Neural progenitor cell (in vitro differentiated cells): Measurements from ENCODE around the gene FAM193B. TPM values are rescaled to one million over a fixed set of nuclear protein-coding genes. Genes with fewer than 3 reads are reported as not detected.

Experiments
- DNase-seq: peaks from one replicate; pipeline ENCODE4 v3.0.0-alpha.2; 2016; ENCODE audit warnings: low spot score
- H2AFZ ChIP-seq: fragments of 200-600 bp; sonication (generic); replicated peaks from 2 replicates; pipeline ENCODE4 v1.6.1; 2016; ENCODE audit warnings: antibody characterized with exemption
- H3F3A ChIP-seq: fragments of 200-600 bp; sonication (generic); 2 replicates; pipeline ENCODE4 v1.6.1; 2016; ENCODE audit warnings: antibody characterized with exemption, low read depth
- H3K27ac ChIP-seq: fragments of 200-600 bp; sonication (generic); 2 replicates; pipeline ENCODE4 v1.5.1; 2016; ENCODE audit warnings: mild to moderate bottlenecking
- H3K27me3 ChIP-seq: fragments of 200-600 bp; sonication (generic); 2 replicates; pipeline ENCODE4 v1.6.1; 2016; ENCODE audit warnings: mild to moderate bottlenecking, moderate library complexity
- H3K36me3 ChIP-seq: fragments of 200-600 bp; sonication (generic); 2 replicates; pipeline ENCODE4 v1.5.1; 2016
- H3K4me1 ChIP-seq: fragments of 200-600 bp; sonication (generic); 2 replicates; pipeline ENCODE4 v1.6.1; 2016; ENCODE audit warnings: mixed run types
- H3K4me2 ChIP-seq: fragments of 200-600 bp; sonication (generic); 2 replicates; pipeline ENCODE4 v1.6.1; 2016
- H3K4me3 ChIP-seq: fragments of 200-600 bp; sonication (generic); 2 replicates; pipeline ENCODE4 v1.5.1; 2016
- H3K79me2 ChIP-seq: fragments of 200-600 bp; sonication (generic); 2 replicates; pipeline ENCODE4 v1.6.1; 2016; ENCODE audit warnings: low read depth
- H3K9ac ChIP-seq: fragments of 200-600 bp; sonication (generic); 2 replicates; pipeline ENCODE4 v1.6.1; 2016
- H3K9me3 ChIP-seq: fragments of 200-600 bp; sonication (generic); 2 replicates; pipeline ENCODE4 v1.5.1; 2016; ENCODE audit warnings: low read depth
- H4K20me1 ChIP-seq: fragments of 200-600 bp; sonication (generic); 2 replicates; pipeline ENCODE4 v1.6.1; 2016; ENCODE audit warnings: low read depth
- H3K27ac Mint-ChIP-seq: 3 replicates; pipeline ENCODE4 v1.8.0; 2021; ENCODE audit warnings: mixed read lengths
- H3K27me3 Mint-ChIP-seq: 2 replicates; pipeline ENCODE4 v1.8.0; 2022; ENCODE audit warnings: low read depth, mild to moderate bottlenecking, inconsistent platforms, moderate library complexity, mixed read lengths; ENCODE audit not compliant: insufficient read depth
- H3K36me3 Mint-ChIP-seq: 3 replicates; pipeline ENCODE4 v1.8.0; 2021; ENCODE audit warnings: mixed read lengths
- H3K4me1 Mint-ChIP-seq: 3 replicates; pipeline ENCODE4 v1.8.0; 2021; ENCODE audit warnings: mixed read lengths
- H3K4me3 Mint-ChIP-seq: 3 replicates; pipeline ENCODE4 v1.8.0; 2021; ENCODE audit warnings: mild to moderate bottlenecking, moderate library complexity, mixed read lengths
- H3K9me3 Mint-ChIP-seq: 3 replicates; pipeline ENCODE4 v1.8.0; 2020; ENCODE audit warnings: mixed read lengths
- CTCF ChIP-seq: fragments of 200-600 bp; sonication (generic); IDR thresholded peaks from 2 replicates; pipeline ENCODE4 v1.5.1; 2017; ENCODE audit warnings: antibody characterized with exemption, mild to moderate bottlenecking
- EZH2 ChIP-seq: fragments of 200-600 bp; sonication (generic); IDR thresholded peaks from 2 replicates; pipeline ENCODE4 v1.6.1; 2017; ENCODE audit warnings: antibody characterized with exemption, mild to moderate bottlenecking, moderate library complexity
- EZH2phosphoT487 ChIP-seq: fragments of 200-600 bp; sonication (generic); IDR thresholded peaks from 2 replicates; pipeline ENCODE4 v1.6.1; 2017; ENCODE audit warnings: antibody characterized with exemption
- total RNA-seq: library from RNA; depleted of rRNA; stranded (reverse); fragments of >200 nt; gene quantifications from 2 replicates; pipeline ENCODE4 v1.2.3, GENCODE V29; 2015; ENCODE audit warnings: low replicate concordance

Gene FAM193B
- total RNA-seq, 1 donor from 2014 or later: 42.5 TPM

GRCh38 chr5:177474002-177474476 is 80.3 kb downstream of the FAM193B start:
- peaks cover 40% of the 10 kb centered on the region for H3F3A ChIP-seq
- H3K4me1 ChIP-seq: peaks cover 38% of the 10 kb centered on the region
- no peaks in the 10 kb centered on the region for H3K36me3 ChIP-seq
- Mint-ChIP-seq H3K27me3 (peaks cover 28% of the 10 kb centered on the region), H3K4me3 (peak overlapping the region; percentile 83), H3K4me1 (peaks cover 62% of the 10 kb centered on the region), H3K9me3 (no peaks in the 10 kb centered on the region), H3K27ac (peak overlapping the region; percentile 72), H3K36me3 (peaks cover 13% of the 10 kb centered on the region)
- no peaks in the 10 kb centered on the region for H3K9me3 ChIP-seq
- peak overlapping the region; percentile 100 for H3K4me3 ChIP-seq
- H3K9ac ChIP-seq: no peak overlapping the region
- H4K20me1 ChIP-seq: peaks cover 39% of the 10 kb centered on the region
- peaks cover 39% of the 10 kb centered on the region for H3K79me2 ChIP-seq
- DNase-seq: no peak
- peak overlapping the region; percentile 99 for H3K4me2 ChIP-seq
- H3K27me3 ChIP-seq: no peaks in the 10 kb centered on the region
- H3K27ac ChIP-seq: no peak overlapping the region
- no peak for TF ChIP-seq EZH2phosphoT487
- TF ChIP-seq EZH2: no peak
- no peak for TF ChIP-seq CTCF
- no peak overlapping the region for H2AFZ ChIP-seq

DNA sequence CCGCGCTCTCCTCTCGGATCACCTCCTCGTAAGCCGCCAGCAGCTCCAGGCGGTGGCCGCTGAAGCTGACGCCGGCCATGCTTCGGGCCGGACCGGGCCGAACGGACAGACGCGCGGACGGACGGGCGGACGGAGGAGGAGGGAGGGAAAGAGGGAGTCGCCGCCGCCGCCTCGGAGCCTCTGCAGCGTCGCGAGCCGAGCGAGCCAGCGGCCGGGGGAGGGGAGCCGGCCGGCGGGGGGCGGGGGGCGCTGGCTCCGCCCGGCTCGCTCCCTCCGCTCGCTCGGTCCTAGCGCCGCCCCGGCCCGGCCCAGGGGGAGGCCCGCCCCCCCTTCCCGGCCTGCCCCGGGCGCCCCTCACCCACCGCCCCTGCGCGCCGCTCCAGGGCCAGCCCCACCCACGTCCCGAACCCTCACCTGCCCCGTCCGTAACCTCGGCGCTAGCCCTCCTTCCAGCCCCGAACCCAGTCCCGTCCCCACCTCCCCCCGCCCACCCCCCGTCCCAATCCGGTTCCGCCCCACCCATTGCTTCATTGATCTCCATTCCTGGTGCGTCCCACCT is 80.8 kb downstream of the FAM193B start, which contains the start of gene DBN1:
DBN1 (minus strand) TSS at position 192 of the 559 bp plus-strand sequence; CDS start at position 79, 113 bp downstream.
- H4K20me1 ChIP-seq: peaks cover 45% of the 10 kb centered on the region
- peaks cover 45% of the 10 kb centered on the region for H3K79me2 ChIP-seq
- Mint-ChIP-seq H3K4me1 (peaks cover 62% of the 10 kb centered on the region), H3K9me3 (no peaks in the 10 kb centered on the region), H3K36me3 (peaks cover 8% of the 10 kb centered on the region), H3K4me3 (peak within 1 kb of the TSS; percentile 90), H3K27me3 (peaks cover 27% of the 10 kb centered on the region), H3K27ac (peak within 1 kb of the TSS; percentile 72)
- no peaks in the 10 kb centered on the region for H3K36me3 ChIP-seq
- peak within 1 kb of the TSS; percentile 93 for H3K9ac ChIP-seq
- DNase-seq: peak; percentile 89
- H3F3A ChIP-seq: peaks cover 41% of the 10 kb centered on the region
- H3K9me3 ChIP-seq: no peaks in the 10 kb centered on the region
- H3K27me3 ChIP-seq: no peaks in the 10 kb centered on the region
- peaks cover 38% of the 10 kb centered on the region for H3K4me1 ChIP-seq
- peak within 1 kb of the TSS; percentile 95 for H3K27ac ChIP-seq
- H3K4me3 ChIP-seq: peak within 1 kb of the TSS; percentile 100
- no peak within 1 kb of the TSS for H2AFZ ChIP-seq
- TF ChIP-seq EZH2phosphoT487 (no peak), CTCF (no peak), EZH2 (no peak)
- H3K4me2 ChIP-seq: peak within 1 kb of the TSS; percentile 99

DNA sequence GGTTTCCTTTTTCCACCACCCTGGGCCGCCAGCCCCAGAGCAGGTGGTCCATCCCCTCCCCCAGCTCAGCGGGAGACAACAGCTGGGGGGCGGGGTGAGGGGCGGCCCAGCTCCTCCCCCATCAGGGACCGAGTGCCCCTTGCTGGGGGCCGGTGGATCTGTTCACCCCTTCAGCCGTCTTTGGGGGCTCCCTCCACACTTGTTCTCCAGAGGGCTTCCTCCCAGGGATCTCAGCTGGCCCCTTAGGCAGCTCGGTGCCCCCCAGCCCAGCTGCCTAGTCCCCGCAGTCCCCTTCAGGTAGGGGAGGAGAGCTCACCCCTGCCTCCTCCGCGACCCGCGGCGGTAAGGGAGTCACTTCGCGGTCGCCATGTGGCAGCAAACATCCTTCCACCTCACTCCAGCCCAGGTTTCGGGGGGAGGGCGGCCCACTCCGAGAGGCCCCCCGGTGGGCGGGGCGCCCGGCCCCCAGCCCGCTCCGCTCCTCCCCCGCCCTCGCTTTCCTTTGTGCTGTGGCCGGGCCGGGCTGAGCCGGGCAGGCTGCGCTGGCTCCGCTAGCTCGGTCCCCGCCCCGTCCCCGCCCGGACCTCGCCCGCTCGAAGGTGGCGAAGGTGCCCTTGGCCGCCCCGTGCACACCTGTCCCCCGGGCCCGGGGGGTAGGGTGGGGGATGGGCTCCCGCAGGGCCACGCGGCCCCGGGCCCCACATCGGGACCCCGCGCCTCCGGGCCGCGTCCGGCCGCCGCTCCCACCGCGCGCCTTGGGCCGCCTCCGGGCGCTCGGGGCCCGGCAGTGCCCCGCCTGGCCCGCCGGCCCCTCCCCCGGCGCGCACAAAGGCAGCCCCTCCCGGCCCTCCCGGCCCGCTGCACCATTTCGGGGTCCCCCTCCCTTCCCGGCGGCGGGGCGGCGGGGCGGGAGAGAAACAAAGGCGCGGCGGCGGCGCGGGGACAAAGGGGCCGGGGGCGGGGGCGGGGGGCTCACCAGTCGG is 81.6 kb downstream of the FAM193B start:
- Mint-ChIP-seq H3K9me3 (no peaks in the 10 kb centered on the region), H3K36me3 (peaks cover 12% of the 10 kb centered on the region), H3K27ac (peak overlapping the region; percentile 82), H3K27me3 (peaks cover 25% of the 10 kb centered on the region), H3K4me3 (peak overlapping the region; percentile 90), H3K4me1 (peaks cover 59% of the 10 kb centered on the region)
- Histone ChIP-seq H3K27me3 (no peaks in the 10 kb centered on the region), H3K36me3 (no peaks in the 10 kb centered on the region), H3K4me3 (peak overlapping the region; percentile 100), H3K9me3 (no peaks in the 10 kb centered on the region), H3K4me2 (peak overlapping the region; percentile 99), H3K27ac (peak overlapping the region; percentile 95), H3F3A (peaks cover 46% of the 10 kb centered on the region), H4K20me1 (peaks cover 52% of the 10 kb centered on the region), H3K4me1 (peaks cover 38% of the 10 kb centered on the region), H3K9ac (peak overlapping the region; percentile 93), H3K79me2 (peaks cover 52% of the 10 kb centered on the region), H2AFZ (no peak overlapping the region)
- DNase-seq: peak; percentile 84
- TF ChIP-seq CTCF: no peak
- TF ChIP-seq EZH2: no peak
- no peak for TF ChIP-seq EZH2phosphoT487
